ENCODE results near the gene GALK2. TPM values are rescaled to one million over a fixed set of nuclear protein-coding genes. Genes with fewer than 3 reads are reported as not detected.
"Not testable (repeated sequence)": the region's sequence is repeated elsewhere in the genome, so short reads cannot be mapped to it uniquely, and the experiment has no call there.

GALK2 gene
- polyA plus RNA-seq, 3 donors from 2014 or later: 8.8 to 25.1 (median 18.1) TPM

DNA sequence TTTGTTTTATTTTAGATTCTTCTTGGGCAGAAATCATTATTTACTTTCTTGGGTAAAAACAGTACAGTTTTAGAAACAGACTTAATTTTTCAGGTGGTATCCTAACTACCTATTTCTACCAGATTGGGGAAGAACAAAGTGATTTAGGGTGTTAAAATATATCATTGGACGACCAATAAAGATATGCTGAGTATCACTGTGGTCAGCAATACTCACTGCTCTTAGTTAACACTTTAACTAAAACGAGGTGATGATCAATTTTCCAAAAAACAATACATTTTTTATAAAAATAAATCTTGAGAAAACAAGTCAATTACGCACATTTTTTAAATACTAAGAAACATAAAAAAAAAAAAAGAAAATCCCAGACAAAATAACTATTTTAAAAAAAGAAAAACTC, 18.2 kb upstream of the GALK2 start:
- DNase-seq: no peak
- Mint-ChIP-seq H3K27me3 (ENCODE audit: low read depth in 3 of 3) (peaks cover 3 to 7% (median 6%) of the 10 kb centered on the region in 3 donors), H3K36me3 (no peaks in the 10 kb centered on the region), H3K9me3 (no peaks in the 10 kb centered on the region), H3K4me1 (peaks cover 59 to 76% of the 10 kb centered on the region in 2 donors), H3K27ac (no peak overlapping the region), H3K4me3 (no peak overlapping the region)

DNA sequence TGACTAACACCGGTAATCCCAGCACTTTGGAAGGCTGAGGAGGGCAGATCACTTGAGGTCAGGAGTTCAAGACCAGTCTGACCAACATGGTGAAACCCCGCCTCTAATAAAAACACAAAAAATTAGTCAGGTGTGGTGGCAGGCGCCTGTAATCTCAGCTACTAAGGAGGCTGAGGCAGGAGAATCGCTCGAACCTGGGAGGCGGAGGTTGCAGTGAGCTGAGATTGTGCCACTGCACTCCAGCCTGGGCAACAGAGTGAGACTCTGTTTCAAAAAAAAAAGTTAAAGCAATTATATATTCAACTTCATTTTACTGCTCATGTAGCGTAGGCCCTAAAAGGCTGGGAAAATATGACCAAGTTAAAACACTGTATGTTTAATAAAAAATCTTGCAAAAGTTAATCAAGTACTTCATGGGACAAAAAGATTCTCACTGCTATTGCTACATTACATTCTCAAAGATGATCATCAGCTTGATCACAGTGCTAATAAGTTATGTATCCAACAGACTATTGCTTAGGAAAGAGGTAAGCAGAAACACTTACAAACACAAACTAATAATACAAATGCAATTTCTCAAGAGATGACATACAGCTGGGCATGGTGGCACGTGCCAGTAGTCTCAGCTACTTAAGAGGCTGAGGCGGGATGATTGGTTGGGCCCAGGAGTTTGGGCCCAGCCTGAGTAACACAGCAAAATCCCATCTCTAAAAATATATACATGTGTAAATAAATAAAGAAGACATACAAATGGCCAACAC, 17.3 kb upstream of the GALK2 start:
- peak overlapping the region in 1 of 6 donors; percentile 62 for H3K27ac Mint-ChIP-seq
- H3K4me3 Mint-ChIP-seq: peak overlapping the region in 3 of 5 donors; percentile 40 to 100 (median 56)
- peaks cover 58 to 76% of the 10 kb centered on the region in 2 donors for H3K4me1 Mint-ChIP-seq

GRCh38 chr15:49154359-49154758, 15.7 kb upstream of the GALK2 start:
- Mint-ChIP-seq H3K4me1 (peaks cover 48 to 63% of the 10 kb centered on the region in 2 donors), H3K9me3 (no peaks in the 10 kb centered on the region), H3K27ac (peak overlapping the region; percentile 45 to 100 (median 97)), H3K4me3 (peak overlapping the region; percentile 98 to 100 (median 100)), H3K36me3 (no peaks in the 10 kb centered on the region), H3K27me3 (ENCODE audit: low read depth in 3 of 3) (peaks cover 3 to 7% (median 6%) of the 10 kb centered on the region in 3 donors)
- DNase-seq: no peak

More for the DNA sequence above, 17.3 kb upstream of the GALK2 start:
- DNase-seq: no peak
- peaks cover 3 to 7% (median 6%) of the 10 kb centered on the region in 3 donors for H3K27me3 Mint-ChIP-seq (ENCODE audit: low read depth in 3 of 3)
- no peaks in the 10 kb centered on the region for H3K9me3 Mint-ChIP-seq
- no peaks in the 10 kb centered on the region for H3K36me3 Mint-ChIP-seq

DNA sequence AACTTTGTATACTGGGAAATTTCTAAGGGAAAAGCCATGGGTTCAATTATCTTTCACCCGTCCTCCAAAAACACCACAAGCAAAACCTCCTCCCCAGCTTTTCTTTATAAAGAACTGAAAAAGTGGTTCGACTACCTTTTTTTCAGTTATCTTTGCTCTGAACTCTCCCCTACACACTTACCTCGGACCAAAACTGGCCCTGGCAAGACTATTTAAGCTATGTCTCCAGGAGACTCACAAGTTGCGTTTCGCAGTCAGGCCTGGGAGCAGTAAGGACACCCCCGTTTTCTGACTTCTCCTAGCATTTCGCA, 15.3 kb upstream of the GALK2 start:
- Mint-ChIP-seq H3K4me1 (peaks cover 45 to 60% of the 10 kb centered on the region in 2 donors), H3K36me3 (no peaks in the 10 kb centered on the region), H3K4me3 (peak overlapping the region; percentile 98 to 100 (median 100)), H3K27ac (peak overlapping the region; percentile 93 to 100 (median 98)), H3K27me3 (ENCODE audit: low read depth in 3 of 3) (peaks cover 3 to 7% (median 6%) of the 10 kb centered on the region in 3 donors), H3K9me3 (no peaks in the 10 kb centered on the region)
- no peak for DNase-seq

- peak; percentile 94 to 95 (median 95) for DNase-seq
- peaks cover 3 to 7% (median 6%) of the 10 kb centered on the region in 3 donors for H3K27me3 Mint-ChIP-seq (ENCODE audit: low read depth in 3 of 3)
- no peaks in the 10 kb centered on the region for H3K9me3 Mint-ChIP-seq
- H3K27ac Mint-ChIP-seq: peak within 1 kb of the TSS; percentile 93 to 100 (median 98)
- no peaks in the 10 kb centered on the region for H3K36me3 Mint-ChIP-seq
- H3K4me3 Mint-ChIP-seq: peak within 1 kb of the TSS; percentile 98 to 100 (median 100)
- peaks cover 45 to 58% of the 10 kb centered on the region in 2 donors for H3K4me1 Mint-ChIP-seq
Measured at GRCh38 chr15:49155110-49155833, 14.8 kb upstream of the GALK2 start, which contains the start of gene COPS2. Gene COPS2, minus strand, starts transcription at chr15:49155599. Its CDS starts 21 bp downstream, at chr15:49155578.

DNA sequence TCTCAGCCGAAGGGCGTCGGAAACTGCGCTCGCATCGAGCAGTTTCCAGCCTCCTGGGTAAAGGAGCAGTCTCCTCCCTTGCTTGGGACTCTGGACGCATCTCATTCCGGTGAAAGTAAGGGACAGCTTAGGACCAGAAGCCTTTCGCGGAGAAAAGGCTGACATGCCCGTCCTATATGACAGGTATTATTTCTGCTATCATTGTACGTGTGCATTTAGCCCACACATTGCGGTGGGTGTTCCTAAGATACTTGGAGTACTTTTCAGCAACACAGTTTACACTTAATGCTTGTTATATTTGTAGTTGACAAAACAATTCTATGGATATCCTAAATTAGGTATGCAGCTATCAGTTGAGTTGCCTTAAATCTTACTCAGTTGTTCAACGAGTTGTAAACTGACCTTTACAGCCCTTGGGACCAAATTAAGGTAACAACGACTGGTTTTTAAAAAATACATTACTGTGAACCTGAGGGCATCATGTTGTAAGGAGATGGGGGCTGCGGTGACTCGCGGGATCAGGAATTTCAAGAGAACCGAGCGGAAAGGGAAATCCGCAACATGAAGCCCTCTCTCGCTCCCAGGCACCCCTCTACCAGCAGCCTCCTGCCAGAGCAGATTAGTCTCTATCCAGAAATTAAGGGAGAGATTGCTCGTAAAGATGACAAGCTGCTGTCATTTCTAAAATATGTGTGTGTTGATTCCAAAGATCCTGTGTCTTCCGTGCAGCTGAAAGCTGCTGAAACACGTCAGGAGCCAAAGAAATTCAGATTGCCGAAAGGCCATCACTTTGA, 14.0 kb upstream of the GALK2 start:
- DNase-seq: peak in 2 of 3 donors; percentile 1 to 9
- H3K36me3 Mint-ChIP-seq: no peaks in the 10 kb centered on the region
- peak overlapping the region; percentile 98 to 100 (median 100) for H3K4me3 Mint-ChIP-seq
- H3K27me3 Mint-ChIP-seq (ENCODE audit: low read depth in 3 of 3): peaks cover 3 to 7% (median 6%) of the 10 kb centered on the region in 3 donors
- H3K4me1 Mint-ChIP-seq: peaks cover 44 to 54% of the 10 kb centered on the region in 2 donors
- H3K9me3 Mint-ChIP-seq: no peaks in the 10 kb centered on the region
- H3K27ac Mint-ChIP-seq: peak overlapping the region; percentile 93 to 100 (median 98)

GRCh38 chr15:49163678-49164077, 6.4 kb upstream of the GALK2 start:
- H3K36me3 Mint-ChIP-seq: peaks cover 4 to 7% (median 6%) of the 10 kb centered on the region in 3 donors
- no peak overlapping the region for H3K4me3 Mint-ChIP-seq
- no peaks in the 10 kb centered on the region for H3K4me1 Mint-ChIP-seq
- no peak overlapping the region for H3K27ac Mint-ChIP-seq
- no peaks in the 10 kb centered on the region for H3K27me3 Mint-ChIP-seq (ENCODE audit: low read depth in 3 of 3)
- H3K9me3 Mint-ChIP-seq: no peaks in the 10 kb centered on the region
- no peak for DNase-seq

GRCh38 chr15:49164865-49165264, 5.2 kb upstream of the GALK2 start:
- Mint-ChIP-seq H3K4me1 (peaks cover 5 to 8% of the 10 kb centered on the region in 2 donors), H3K27me3 (ENCODE audit: low read depth in 3 of 3) (peaks cover 0 to 2% (median under 1%) of the 10 kb centered on the region in 3 donors), H3K27ac (no peak overlapping the region), H3K4me3 (no peak overlapping the region), H3K36me3 (peaks cover 4 to 7% (median 6%) of the 10 kb centered on the region in 3 donors), H3K9me3 (no peaks in the 10 kb centered on the region)
- DNase-seq: no peak

DNA sequence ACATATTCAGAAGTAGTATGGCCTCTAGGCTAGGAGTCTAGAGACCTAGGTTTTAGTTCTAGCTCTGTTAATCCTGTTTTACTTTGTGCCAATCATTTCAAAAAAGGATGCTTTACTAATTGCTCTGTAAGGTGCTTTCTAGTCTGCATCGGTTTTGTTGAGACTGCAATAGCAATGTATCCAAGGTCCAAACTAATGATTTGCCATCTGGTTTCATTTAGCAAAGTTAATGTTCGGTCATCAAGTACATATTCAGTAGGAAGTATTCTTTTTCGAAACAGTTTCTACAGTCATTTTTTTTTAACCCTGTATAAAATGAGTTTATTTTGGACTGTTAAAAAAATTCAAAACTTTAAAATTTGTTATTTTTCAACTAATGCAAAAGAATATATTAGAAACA, 2.0 kb upstream of the GALK2 start:
- no peak for DNase-seq
- Mint-ChIP-seq H3K27ac (peak overlapping the region in 1 of 6 donors; percentile 17), H3K27me3 (ENCODE audit: low read depth in 3 of 3) (peaks cover 0 to 6% (median 4%) of the 10 kb centered on the region in 3 donors), H3K36me3 (peaks cover 0 to 3% (median 2%) of the 10 kb centered on the region in 3 donors), H3K4me3 (no peak overlapping the region), H3K4me1 (peaks cover 29 to 40% of the 10 kb centered on the region in 2 donors), H3K9me3 (no peaks in the 10 kb centered on the region)

GRCh38 chr15:49171790-49172189, 1.7 kb downstream of the GALK2 start:
- Mint-ChIP-seq H3K27ac (peak overlapping the region in 1 of 6 donors; percentile 80), H3K4me1 (peaks cover 39 to 65% of the 10 kb centered on the region in 2 donors), H3K27me3 (ENCODE audit: low read depth in 3 of 3) (peaks cover 0 to 6% (median 4%) of the 10 kb centered on the region in 3 donors), H3K36me3 (peaks cover 0 to 3% (median 0%) of the 10 kb centered on the region in 3 donors), H3K9me3 (no peaks in the 10 kb centered on the region), H3K4me3 (peak overlapping the region; percentile 94 to 99 (median 97))
- DNase-seq: no peak

DNA sequence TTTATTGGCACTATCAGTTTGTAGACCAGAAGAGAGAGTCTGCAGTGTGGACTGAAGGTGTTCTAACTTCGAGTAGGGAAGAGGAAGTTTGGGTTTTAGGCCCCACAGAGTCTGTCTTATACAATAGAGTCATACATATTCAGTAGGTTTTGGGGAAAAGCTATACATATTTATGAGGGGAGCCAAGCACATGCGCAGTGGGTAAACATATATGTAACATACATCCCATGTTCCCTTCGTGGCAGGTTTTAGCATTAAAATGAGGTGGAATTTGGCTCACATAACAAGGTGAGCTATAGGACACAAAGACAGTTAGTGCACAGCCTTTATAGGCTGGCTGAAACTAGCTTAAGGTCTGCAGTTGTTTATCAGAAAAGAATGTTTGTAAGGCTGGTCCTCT, 4.9 kb downstream of the GALK2 start:
- Mint-ChIP-seq H3K9me3 (no peaks in the 10 kb centered on the region), H3K4me1 (peaks cover 34 to 56% of the 10 kb centered on the region in 2 donors), H3K27me3 (ENCODE audit: low read depth in 3 of 3) (peaks cover 0 to 5% (median 2%) of the 10 kb centered on the region in 3 donors), H3K36me3 (peaks cover 0 to 3% (median 0%) of the 10 kb centered on the region in 3 donors), H3K27ac (peak overlapping the region in 2 of 6 donors; percentile 31 to 36), H3K4me3 (no peak overlapping the region)
- DNase-seq: no peak

DNA sequence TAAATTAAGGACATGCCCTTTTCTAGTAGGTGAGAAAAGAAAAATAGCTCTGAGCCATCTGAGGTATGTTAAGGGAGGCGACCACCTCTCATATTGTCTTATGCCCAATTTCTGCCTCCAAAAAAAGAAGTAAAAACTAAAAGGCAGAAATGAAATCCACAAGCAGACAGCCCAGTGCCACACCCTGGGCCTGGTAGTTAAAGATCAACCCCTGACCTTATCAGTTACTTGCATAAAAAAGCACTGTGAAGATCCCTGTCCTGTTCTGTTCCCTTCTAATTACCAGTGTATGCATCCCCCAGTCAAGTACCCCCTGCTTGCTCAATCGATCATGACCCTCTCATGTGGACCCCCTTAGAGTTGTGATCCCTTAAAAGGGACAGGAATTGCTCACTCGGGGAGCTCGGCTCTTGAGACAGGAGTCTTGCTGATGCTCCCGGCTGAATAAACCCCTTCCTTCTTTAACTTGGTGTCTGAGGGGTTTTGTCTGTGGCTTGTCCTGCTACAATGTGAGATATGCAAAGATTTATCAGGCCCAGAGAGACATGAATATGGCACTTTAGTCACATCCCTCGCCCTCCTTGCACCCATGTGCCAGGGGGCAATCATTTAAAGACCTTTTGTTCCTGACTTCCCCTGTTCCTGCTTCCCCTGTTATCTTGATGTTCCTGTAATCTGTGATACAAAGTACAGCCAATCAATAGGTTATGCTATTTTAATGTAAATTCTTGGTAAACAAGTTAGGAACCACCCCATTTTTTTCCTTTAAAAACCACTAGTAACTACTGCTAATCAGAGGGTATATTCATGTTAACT, 5.7 kb downstream of the GALK2 start:
- Mint-ChIP-seq H3K4me1 (peaks cover 25 to 47% of the 10 kb centered on the region in 2 donors), H3K27ac (peak overlapping the region in 2 of 6 donors; percentile 38 to 75)
- H3K36me3 Mint-ChIP-seq; H3K9me3 Mint-ChIP-seq; H3K27me3 Mint-ChIP-seq (ENCODE audit: low read depth in 3 of 3); DNase-seq; H3K4me3 Mint-ChIP-seq: not testable (repeated sequence)
